ENCODE measurements around the gene CCR5AS.

The CCR5AS gene

DNA sequence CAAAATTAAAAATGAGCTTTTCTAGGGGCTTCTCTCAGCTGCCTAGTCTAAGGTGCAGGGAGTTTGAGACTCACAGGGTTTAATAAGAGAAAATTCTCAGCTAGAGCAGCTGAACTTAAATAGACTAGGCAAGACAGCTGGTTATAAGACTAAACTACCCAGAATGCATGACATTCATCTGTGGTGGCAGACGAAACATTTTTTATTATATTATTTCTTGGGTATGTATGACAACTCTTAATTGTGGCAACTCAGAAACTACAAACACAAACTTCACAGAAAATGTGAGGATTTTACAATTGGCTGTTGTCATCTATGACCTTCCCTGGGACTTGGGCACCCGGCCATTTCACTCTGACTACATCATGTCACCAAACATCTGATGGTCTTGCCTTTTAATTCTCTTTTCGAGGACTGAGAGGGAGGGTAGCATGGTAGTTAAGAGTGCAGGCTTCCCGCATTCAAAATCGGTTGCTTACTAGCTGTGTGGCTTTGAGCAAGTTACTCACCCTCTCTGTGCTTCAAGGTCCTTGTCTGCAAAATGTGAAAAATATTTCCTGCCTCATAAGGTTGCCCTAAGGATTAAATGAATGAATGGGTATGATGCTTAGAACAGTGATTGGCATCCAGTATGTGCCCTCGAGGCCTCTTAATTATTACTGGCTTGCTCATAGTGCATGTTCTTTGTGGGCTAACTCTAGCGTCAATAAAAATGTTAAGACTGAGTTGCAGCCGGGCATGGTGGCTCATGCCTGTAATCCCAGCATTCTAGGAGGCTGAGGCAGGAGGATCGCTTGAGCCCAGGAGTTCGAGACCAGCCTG, 35.1 kb downstream of the CCR5AS start:
- H3K27me3 ChIP-seq (ENCODE audit: control insufficient read depth, insufficient read depth, low read length), result no peaks in the 10 kb centered on the region
- H3K4me3 ChIP-seq (ENCODE audit: low read length in 3 of 3), result no peak overlapping the region
- TF ChIP-seq, protein P1, sequence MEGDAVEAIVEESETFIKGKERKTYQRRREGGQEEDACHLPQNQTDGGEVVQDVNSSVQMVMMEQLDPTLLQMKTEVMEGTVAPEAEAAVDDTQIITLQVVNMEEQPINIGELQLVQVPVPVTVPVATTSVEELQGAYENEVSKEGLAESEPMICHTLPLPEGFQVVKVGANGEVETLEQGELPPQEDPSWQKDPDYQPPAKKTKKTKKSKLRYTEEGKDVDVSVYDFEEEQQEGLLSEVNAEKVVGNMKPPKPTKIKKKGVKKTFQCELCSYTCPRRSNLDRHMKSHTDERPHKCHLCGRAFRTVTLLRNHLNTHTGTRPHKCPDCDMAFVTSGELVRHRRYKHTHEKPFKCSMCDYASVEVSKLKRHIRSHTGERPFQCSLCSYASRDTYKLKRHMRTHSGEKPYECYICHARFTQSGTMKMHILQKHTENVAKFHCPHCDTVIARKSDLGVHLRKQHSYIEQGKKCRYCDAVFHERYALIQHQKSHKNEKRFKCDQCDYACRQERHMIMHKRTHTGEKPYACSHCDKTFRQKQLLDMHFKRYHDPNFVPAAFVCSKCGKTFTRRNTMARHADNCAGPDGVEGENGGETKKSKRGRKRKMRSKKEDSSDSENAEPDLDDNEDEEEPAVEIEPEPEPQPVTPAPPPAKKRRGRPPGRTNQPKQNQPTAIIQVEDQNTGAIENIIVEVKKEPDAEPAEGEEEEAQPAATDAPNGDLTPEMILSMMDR (IDR thresholded peaks at IDR 0.05; ENCODE audit: borderline replicate concordance, extremely low read depth, insufficient read depth), result no peak
- H3K9me3 ChIP-seq (ENCODE audit: control insufficient read depth in 2 of 3, insufficient read depth in 1 of 3, low read length in 3 of 3), result no peaks in the 10 kb centered on the region
- H3K9ac ChIP-seq (ENCODE audit: low read length in 3 of 3), result no peak overlapping the region
- intact Hi-C loops (cut with DNase I), result loop anchor here (10.0 kb wide), 2 partner anchors 287 to 427 kb away; partner anchors contain the start of gene CXCR6
- FAIRE-seq (no peak), DNase-seq (no peak)
- no peaks in the 10 kb centered on the region for H3K4me1 ChIP-seq (ENCODE audit: control insufficient read depth in 2 of 3, insufficient read depth in 2 of 3, low read depth in 1 of 3, low read length in 3 of 3)
- no peak overlapping the region for H3K27ac ChIP-seq (ENCODE audit: low read depth in 2 of 2, low read length in 2 of 2)
- H3K36me3 ChIP-seq (ENCODE audit: control insufficient read depth in 2 of 3, insufficient read depth in 3 of 3, low read length in 3 of 3), result no peaks in the 10 kb centered on the region

DNA sequence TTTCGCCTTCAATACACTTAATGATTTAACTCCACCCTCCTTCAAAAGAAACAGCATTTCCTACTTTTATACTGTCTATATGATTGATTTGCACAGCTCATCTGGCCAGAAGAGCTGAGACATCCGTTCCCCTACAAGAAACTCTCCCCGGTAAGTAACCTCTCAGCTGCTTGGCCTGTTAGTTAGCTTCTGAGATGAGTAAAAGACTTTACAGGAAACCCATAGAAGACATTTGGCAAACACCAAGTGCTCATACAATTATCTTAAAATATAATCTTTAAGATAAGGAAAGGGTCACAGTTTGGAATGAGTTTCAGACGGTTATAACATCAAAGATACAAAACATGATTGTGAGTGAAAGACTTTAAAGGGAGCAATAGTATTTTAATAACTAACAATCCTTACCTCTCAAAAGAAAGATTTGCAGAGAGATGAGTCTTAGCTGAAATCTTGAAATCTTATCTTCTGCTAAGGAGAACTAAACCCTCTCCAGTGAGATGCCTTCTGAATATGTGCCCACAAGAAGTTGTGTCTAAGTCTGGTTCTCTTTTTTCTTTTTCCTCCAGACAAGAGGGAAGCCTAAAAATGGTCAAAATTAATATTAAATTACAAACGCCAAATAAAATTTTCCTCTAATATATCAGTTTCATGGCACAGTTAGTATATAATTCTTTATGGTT, 35.9 kb downstream of the CCR5AS start, which contains the start of gene CCR5:
Gene CCR5 (plus strand): TSS at position 108 of the 680 bp plus-strand sequence. CDS start 1,957 bp downstream, outside the sequence.
- intact Hi-C loops (cut with DNase I), result loop anchor here (10.0 kb wide), 2 partner anchors 286 to 426 kb away; partner anchors contain the start of gene CXCR6
- Histone ChIP-seq H3K9ac (ENCODE audit: low read length in 3 of 3) (no peak within 1 kb of the TSS), H3K27me3 (ENCODE audit: control insufficient read depth, insufficient read depth, low read length) (no peaks in the 10 kb centered on the region), H3K4me3 (ENCODE audit: low read length in 3 of 3) (no peak within 1 kb of the TSS), H3K36me3 (ENCODE audit: control insufficient read depth in 2 of 3, insufficient read depth in 3 of 3, low read length in 3 of 3) (no peaks in the 10 kb centered on the region), H3K4me1 (ENCODE audit: control insufficient read depth in 2 of 3, insufficient read depth in 2 of 3, low read depth in 1 of 3, low read length in 3 of 3) (no peaks in the 10 kb centered on the region), H3K9me3 (ENCODE audit: control insufficient read depth in 2 of 3, insufficient read depth in 1 of 3, low read length in 3 of 3) (no peaks in the 10 kb centered on the region), H3K27ac (ENCODE audit: low read depth in 2 of 2, low read length in 2 of 2) (no peak within 1 kb of the TSS)
- no peak for DNase-seq
- no peak for FAIRE-seq
- TF ChIP-seq, protein P1 (IDR thresholded peaks at IDR 0.05; ENCODE audit: borderline replicate concordance, extremely low read depth, insufficient read depth), result no peak

DNA sequence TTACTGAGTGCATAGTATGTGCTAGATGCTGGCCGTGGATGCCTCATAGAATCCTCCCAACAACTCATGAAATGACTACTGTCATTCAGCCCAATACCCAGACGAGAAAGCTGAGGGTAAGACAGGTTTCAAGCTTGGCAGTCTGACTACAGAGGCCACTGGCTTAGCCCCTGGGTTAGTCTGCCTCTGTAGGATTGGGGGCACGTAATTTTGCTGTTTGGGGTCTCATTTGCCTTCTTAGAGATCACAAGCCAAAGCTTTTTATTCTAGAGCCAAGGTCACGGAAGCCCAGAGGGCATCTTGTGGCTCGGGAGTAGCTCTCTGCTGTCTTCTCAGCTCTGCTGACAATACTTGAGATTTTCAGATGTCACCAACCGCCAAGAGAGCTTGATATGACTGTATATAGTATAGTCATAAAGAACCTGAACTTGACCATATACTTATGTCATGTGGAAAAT, 37.2 kb downstream of the CCR5AS start:
- H3K27me3 ChIP-seq (ENCODE audit: control insufficient read depth, insufficient read depth, low read length), result no peaks in the 10 kb centered on the region
- FAIRE-seq (no peak), DNase-seq (no peak)
- peak overlapping the region in 1 of 2 donors; percentile 36 for H3K27ac ChIP-seq (ENCODE audit: low read depth in 2 of 2, low read length in 2 of 2)
- no peak overlapping the region for H3K4me3 ChIP-seq (ENCODE audit: low read length in 3 of 3)
- TF ChIP-seq, protein P1 (IDR thresholded peaks at IDR 0.05; ENCODE audit: borderline replicate concordance, extremely low read depth, insufficient read depth), result no peak
- H3K9ac ChIP-seq (ENCODE audit: low read length in 3 of 3), result no peak overlapping the region
- no peaks in the 10 kb centered on the region for H3K36me3 ChIP-seq (ENCODE audit: control insufficient read depth in 2 of 3, insufficient read depth in 3 of 3, low read length in 3 of 3)
- H3K9me3 ChIP-seq (ENCODE audit: control insufficient read depth in 2 of 3, insufficient read depth in 1 of 3, low read length in 3 of 3), result no peaks in the 10 kb centered on the region
- no peaks in the 10 kb centered on the region for H3K4me1 ChIP-seq (ENCODE audit: control insufficient read depth in 2 of 3, insufficient read depth in 2 of 3, low read depth in 1 of 3, low read length in 3 of 3)
- intact Hi-C loops (cut with DNase I), result loop anchor here (10.0 kb wide), 2 partner anchors 285 to 425 kb away; partner anchors contain the start of gene CXCR6

All from kidney (tissue), 13 donors.